T-helper 2 cell treated with Interferon-gamma antibody and Interleukin-4, amounts not matched to agents 100 ng/mL and 5 ng/mL, for 36 hours (primary cell): ENCODE results near the gene ARFGEF3. TPM values are rescaled to one million over a fixed set of nuclear protein-coding genes. Genes with fewer than 3 reads are reported as not detected.
"Not testable (repeated sequence)": the region's sequence is repeated elsewhere in the genome, so short reads cannot be mapped to it uniquely, and the experiment has no call there.

ENCODE experiments used
- intact Hi-C: fragments of 100-400 bp; cut with micrococcal nuclease; formaldehyde crosslinking; loops from one replicate; pipeline ENCODE4 v1.15.1; 2023
- total RNA-seq: library from RNA; stranded (reverse); gene quantifications from 2 replicates; pipeline ENCODE4 v1.2.3, GENCODE V29; 2022

ARFGEF3 gene
- total RNA-seq, 1 donor from 2014 or later: 0.09 TPM

DNA sequence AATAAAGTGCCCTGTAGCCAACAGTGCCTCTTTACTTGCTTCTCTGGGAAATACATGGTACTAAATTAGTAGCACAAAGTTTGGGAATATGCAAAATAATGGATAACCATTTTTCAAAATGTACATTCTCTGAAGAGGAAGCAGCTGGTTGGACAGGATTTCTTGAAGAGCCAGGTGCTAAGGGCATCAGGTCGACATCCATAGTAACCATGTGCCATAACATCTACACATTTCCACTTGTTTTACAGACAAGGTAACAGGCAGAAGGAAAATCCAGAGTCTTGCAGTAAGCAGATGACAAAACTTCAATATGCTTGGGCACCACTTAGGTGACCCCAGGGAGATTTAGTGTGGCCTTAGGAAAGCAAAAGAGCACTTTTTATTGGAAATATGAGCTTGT, 179.4 kb downstream of the ARFGEF3 start:
- intact Hi-C loops: no loop called here

GRCh38 chr6:138343112-138343511, 181.4 kb downstream of the ARFGEF3 start:
- intact Hi-C loops: no loop called here

- intact Hi-C loops: no loop called here
Measured at GRCh38 chr6:138345565-138346285, 184.0 kb downstream of the ARFGEF3 start.

DNA sequence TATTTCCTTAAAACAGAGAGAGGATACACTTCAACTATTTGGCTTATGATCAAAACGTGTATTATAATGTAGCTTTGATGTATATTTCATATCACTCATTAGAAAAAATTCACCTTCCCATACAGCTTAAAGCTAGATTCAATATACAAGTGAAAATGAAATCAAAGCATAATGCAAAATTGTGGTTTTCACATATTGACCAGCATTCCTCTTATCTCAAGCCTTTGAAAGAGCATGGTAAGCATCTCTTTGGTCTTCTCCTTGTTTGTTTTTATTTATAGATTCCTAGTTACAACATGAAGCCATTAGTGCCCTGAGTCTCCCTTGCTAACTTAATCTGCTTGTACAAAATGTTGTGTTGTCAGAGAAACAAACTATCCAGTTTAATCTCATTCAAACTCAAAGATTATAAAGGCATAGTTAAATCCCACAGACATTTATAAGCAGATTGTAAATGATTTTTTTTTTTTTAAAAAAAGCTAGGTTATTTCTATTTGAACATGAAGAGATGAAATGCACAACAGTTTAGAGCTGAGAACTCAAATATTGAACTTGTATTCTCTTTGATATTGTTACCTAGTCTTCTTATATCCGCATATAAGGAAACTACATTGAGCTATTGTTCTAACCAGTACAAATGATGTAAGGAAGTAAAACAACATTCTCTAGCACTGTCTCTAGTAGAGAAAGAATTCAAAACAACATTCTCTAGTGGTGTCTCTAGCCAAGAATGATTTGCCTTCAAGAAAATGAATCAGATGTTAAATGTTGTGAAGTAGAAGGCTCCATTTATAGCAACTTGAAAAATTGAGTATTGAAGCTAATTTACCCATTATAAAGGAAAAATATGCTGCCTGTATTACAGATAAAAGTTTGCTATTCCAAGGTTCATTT, 184.8 kb downstream of the ARFGEF3 start:
- intact Hi-C loops: no loop called here

- intact Hi-C loops: no loop called here
Measured at GRCh38 chr6:138347864-138348263, 186.1 kb downstream of the ARFGEF3 start.

GRCh38 chr6:138349891-138350290, 188.2 kb downstream of the ARFGEF3 start:
- intact Hi-C loops: no loop called here

GRCh38 chr6:138357928-138358327, 196.2 kb downstream of the ARFGEF3 start:
- intact Hi-C loops: no loop called here

GRCh38 chr6:138368684-138369083, 206.9 kb downstream of the ARFGEF3 start:
- intact Hi-C loops: not testable (repeated sequence)

DNA sequence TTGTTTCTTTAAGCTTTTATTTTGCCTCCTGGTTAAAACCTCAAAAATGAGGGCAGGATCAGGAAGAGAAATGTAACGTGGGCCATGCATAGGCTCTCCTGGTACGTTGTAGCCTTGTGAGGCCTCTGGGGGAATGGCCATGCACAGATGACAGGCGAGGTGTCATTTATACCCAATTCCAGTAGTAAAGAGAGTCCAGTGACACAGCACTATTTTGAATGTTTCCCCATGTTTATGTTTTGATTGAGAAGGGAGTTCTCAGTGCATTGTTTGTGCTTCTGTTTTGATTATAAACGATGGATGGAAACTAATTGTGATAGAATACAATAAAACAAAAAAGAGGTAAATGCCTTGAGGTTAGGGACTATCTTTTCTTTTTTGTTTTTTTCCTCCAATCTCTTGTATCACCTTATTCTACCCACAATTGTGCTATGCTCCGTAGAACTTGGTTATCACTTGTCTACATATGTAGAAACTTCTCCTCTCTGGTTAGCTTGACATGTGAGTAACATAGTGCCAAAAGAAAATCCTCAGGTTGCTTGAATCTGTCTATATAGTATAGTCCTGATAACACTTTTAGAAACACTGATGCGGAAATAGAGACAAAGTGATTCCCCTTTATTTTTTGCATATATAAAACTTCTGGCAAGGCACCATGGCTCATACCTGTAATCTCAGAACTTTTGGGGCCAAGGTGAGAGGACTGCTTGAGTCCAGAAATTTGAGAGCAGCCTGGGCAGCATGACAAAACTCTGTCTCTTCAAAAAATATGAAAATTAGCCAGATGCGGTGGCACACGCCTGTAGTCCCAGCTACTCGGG, 209.1 kb downstream of the ARFGEF3 start:
- intact Hi-C loops: no loop called here

DNA sequence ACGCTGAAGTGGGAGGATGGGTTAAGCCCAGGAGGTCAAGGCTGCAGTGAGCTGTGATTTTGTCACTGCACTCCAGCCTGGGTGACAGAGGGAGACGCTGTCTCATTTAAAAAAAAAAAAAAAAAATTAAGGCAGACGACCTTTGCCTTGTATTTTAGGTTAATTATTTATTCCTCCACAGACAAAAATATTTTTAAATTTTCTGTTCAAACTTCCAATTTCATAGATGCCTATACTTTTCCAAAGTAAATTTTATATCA, 209.6 kb downstream of the ARFGEF3 start:
- intact Hi-C loops: no loop called here

GRCh38 chr6:138371720-138372119, 210.0 kb downstream of the ARFGEF3 start:
- intact Hi-C loops: no loop called here

- intact Hi-C loops: no loop called here
Measured at GRCh38 chr6:138372711-138373463, 211.1 kb downstream of the ARFGEF3 start.

DNA sequence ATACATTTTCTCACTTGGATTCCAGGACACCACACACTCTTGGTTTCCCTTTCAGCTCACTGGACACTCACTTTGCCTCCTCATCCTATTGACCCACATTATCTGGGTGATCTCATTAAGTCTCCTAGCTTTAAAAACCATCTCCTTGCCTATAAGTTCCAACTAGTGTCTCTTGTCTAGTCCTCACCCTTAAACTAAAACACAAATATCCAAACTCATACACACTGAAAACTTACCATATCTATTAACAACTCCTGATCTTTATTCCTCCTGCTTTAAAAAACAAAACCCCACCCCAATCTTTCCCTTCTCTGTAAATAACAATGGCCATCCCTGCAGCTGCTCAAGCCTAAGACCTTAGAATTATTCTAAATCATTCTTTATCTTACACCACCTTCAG, 212.5 kb downstream of the ARFGEF3 start:
- intact Hi-C loops: no loop called here

DNA sequence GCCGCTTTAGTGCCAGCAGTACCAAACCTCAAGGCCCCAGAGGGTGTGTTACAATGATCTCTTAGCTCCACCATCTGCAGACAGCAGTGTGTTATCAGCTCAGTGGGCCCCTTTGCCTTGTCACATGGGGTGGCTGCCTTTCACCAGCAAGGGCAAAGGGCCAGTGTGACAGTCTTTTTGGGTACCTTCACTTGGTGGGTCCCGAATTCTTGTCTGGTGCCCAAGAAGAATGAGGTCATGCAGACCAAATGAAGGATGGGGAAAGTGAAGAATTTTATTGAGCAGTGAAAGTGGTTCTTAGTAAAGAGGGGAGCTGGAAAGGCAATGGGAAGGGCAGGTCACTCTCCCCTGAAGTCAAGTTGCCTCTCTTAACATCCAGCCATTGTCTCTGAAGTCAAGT, 213.1 kb downstream of the ARFGEF3 start:
- intact Hi-C loops: no loop called here

DNA sequence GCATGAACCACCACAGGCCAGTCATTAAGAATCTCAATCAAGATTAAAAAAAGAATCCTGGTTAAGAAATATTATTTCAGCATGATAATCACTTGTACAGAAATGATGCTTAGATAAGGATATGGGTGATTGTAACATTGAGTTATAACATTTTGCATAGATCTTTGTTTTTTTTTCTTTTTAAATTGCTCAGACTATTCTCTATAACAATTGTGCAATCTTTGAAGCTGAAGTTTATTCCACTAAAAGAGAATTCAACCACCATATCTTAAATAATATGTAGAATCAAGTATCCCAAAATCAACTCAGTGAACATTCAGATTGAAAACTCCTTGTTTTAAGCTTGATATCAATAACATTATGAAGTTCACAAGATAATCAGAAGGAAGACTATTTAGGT, 215.3 kb downstream of the ARFGEF3 start:
- intact Hi-C loops: no loop called here

- intact Hi-C loops: no loop called here
Measured at GRCh38 chr6:138377844-138378243, 216.1 kb downstream of the ARFGEF3 start, which contains the start of gene SMIM28. Gene SMIM28 (plus strand): TSS chr6:138377905. CDS start chr6:138378073, 168 bp downstream.

GRCh38 chr6:138378463-138378862, 216.7 kb downstream of the ARFGEF3 start:
- intact Hi-C loops: no loop called here

DNA sequence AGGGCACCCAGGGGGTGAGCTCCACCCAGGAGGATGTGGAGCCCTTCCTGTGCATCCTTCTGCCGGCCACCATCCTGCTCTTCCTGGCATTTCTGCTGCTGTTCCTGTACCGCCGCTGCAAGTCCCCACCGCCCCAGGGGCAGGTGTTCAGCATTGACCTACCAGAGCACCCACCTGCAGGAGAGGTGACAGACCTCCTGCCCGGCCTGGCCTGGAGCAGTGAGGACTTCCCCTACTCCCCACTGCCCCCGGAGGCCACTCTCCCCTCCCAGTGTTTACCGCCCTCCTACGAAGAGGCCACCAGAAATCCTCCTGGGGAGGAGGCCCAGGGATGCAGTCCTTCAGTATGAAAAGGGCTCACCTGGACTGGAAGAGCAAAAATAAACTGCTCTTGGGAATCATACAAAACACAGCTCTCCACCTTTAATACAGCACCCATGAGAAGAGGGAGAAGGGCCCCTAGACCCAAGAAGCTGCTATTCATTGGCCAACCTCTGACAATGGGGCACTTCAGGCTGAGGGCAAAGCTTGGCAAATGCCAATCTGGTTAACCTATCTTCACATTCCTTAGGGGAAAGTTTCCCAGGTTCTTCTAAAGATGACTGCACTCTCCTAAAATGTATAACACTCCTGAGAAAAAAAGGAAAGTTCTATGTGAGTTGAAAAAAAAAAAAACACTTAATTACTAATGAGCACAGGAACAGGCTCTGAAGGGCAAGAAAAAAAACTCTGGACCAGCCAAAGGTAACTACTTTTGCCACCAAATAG, 220.9 kb downstream of the ARFGEF3 start:
- intact Hi-C loops: no loop called here

DNA sequence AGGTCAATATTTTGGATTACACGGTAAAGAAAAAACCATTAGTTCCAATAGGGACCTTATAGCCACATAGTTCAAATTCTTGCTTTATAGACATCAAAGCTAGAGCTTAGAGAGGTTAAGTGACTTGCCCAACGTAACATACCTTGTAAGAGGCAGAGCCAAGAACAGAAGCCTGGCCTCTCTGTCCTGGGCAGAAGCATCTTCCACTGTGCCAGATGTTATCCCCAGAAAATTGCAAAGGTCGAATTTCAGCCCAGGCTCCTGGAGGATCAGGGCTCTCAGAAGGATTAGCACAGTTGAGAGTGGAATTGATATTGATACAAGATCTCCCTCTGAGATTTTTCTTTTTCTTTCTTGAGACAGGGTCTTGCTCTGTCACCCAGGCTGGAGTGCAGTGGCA, 222.0 kb downstream of the ARFGEF3 start:
- intact Hi-C loops: no loop called here

- intact Hi-C loops: no loop called here
Measured at GRCh38 chr6:138386897-138387296, 225.2 kb downstream of the ARFGEF3 start.
